ENCODE results near the gene C1QL4. TPM values are rescaled to one million over a fixed set of nuclear protein-coding genes. Genes with fewer than 3 reads are reported as not detected.
"Not testable (repeated sequence)": the region's sequence is repeated elsewhere in the genome, so short reads cannot be mapped to it uniquely, and the experiment has no call there.

C1QL4 gene
- total RNA-seq, 1 donor from 2014 or later: 0.20 TPM

- Mint-ChIP-seq H3K4me3 (peak overlapping the region; percentile 95), H3K36me3 (peaks cover 6% of the 10 kb centered on the region), H3K9me3 (no peaks in the 10 kb centered on the region), H3K4me1 (peaks cover 19% of the 10 kb centered on the region), H3K27me3 (ENCODE audit: low read depth) (peaks cover 8% of the 10 kb centered on the region), H3K27ac (peak overlapping the region; percentile 92)
- TF ChIP-seq CTCF (IDR thresholded peaks at IDR 0.05; ENCODE audit: unreplicated experiment): no peak
- no peak for DNase-seq (ENCODE audit: low spot score in 2 of 2, unreplicated experiment in 2 of 2)
Observed at GRCh38 chr12:49323524-49324097, 13.4 kb downstream of the C1QL4 start.

GRCh38 chr12:49322708-49323523, 14.1 kb downstream of the C1QL4 start, which contains the start of gene TROAP:
Gene TROAP (plus strand): TSS chr12:49323255. CDS start chr12:49323609, 354 bp downstream.
- H3K27ac Mint-ChIP-seq: peak within 1 kb of the TSS; percentile 92
- peak within 1 kb of the TSS; percentile 95 for H3K4me3 Mint-ChIP-seq
- H3K4me1 Mint-ChIP-seq: peaks cover 19% of the 10 kb centered on the region
- no peaks in the 10 kb centered on the region for H3K9me3 Mint-ChIP-seq
- H3K27me3 Mint-ChIP-seq (ENCODE audit: low read depth): peaks cover 8% of the 10 kb centered on the region
- no peak for TF ChIP-seq CTCF (IDR thresholded peaks at IDR 0.05; ENCODE audit: unreplicated experiment)
- peaks cover 5% of the 10 kb centered on the region for H3K36me3 Mint-ChIP-seq
- DNase-seq (ENCODE audit: low spot score in 2 of 2, unreplicated experiment in 2 of 2): peak; percentile 91 to 96

- Mint-ChIP-seq H3K4me1 (peaks cover 19% of the 10 kb centered on the region), H3K4me3 (peak overlapping the region; percentile 95), H3K9me3 (no peaks in the 10 kb centered on the region), H3K36me3 (peaks cover under 1% of the 10 kb centered on the region), H3K27ac (peak overlapping the region; percentile 92), H3K27me3 (ENCODE audit: low read depth) (peaks cover 8% of the 10 kb centered on the region)
- DNase-seq (ENCODE audit: low spot score in 2 of 2, unreplicated experiment in 2 of 2): no peak
- no peak for TF ChIP-seq CTCF (IDR thresholded peaks at IDR 0.05; ENCODE audit: unreplicated experiment)
Observed at GRCh38 chr12:49322367-49322707, 14.7 kb downstream of the C1QL4 start.

- H3K4me1 Mint-ChIP-seq: peaks cover 19% of the 10 kb centered on the region
- H3K4me3 Mint-ChIP-seq; DNase-seq (ENCODE audit: low spot score in 2 of 2, unreplicated experiment in 2 of 2); H3K9me3 Mint-ChIP-seq; H3K36me3 Mint-ChIP-seq; H3K27me3 Mint-ChIP-seq (ENCODE audit: low read depth); H3K27ac Mint-ChIP-seq: not testable (repeated sequence)
Observed at GRCh38 chr12:49320411-49321103, 16.4 kb downstream of the C1QL4 start.

- not testable (repeated sequence) for H3K4me3 Mint-ChIP-seq; H3K36me3 Mint-ChIP-seq; H3K4me1 Mint-ChIP-seq; H3K9me3 Mint-ChIP-seq; H3K27ac Mint-ChIP-seq; DNase-seq (ENCODE audit: low spot score in 2 of 2, unreplicated experiment in 2 of 2)
- peaks cover 12% of the 10 kb centered on the region for H3K27me3 Mint-ChIP-seq (ENCODE audit: low read depth)
Observed at GRCh38 chr12:49317118-49317517, 19.9 kb downstream of the C1QL4 start.

GRCh38 chr12:49314811-49315210, 22.2 kb downstream of the C1QL4 start:
- Mint-ChIP-seq H3K9me3 (peaks cover 3% of the 10 kb centered on the region), H3K4me1 (no peaks in the 10 kb centered on the region), H3K36me3 (no peaks in the 10 kb centered on the region), H3K27ac (no peak overlapping the region), H3K4me3 (no peak overlapping the region), H3K27me3 (ENCODE audit: low read depth) (peaks cover 19% of the 10 kb centered on the region)
- no peak for TF ChIP-seq CTCF (IDR thresholded peaks at IDR 0.05; ENCODE audit: unreplicated experiment)
- DNase-seq (ENCODE audit: low spot score in 2 of 2, unreplicated experiment in 2 of 2): no peak

GRCh38 chr12:49310451-49311000, 26.5 kb downstream of the C1QL4 start:
- not testable (repeated sequence) for H3K4me1 Mint-ChIP-seq; H3K27ac Mint-ChIP-seq; H3K9me3 Mint-ChIP-seq; H3K36me3 Mint-ChIP-seq; DNase-seq (ENCODE audit: low spot score in 2 of 2, unreplicated experiment in 2 of 2); H3K4me3 Mint-ChIP-seq
- peaks cover 38% of the 10 kb centered on the region for H3K27me3 Mint-ChIP-seq (ENCODE audit: low read depth)
